K562 (cell line): ENCODE results near the gene SHROOM3. TPM values are rescaled to one million over a fixed set of nuclear protein-coding genes. Genes with fewer than 3 reads are reported as not detected.

ENCODE experiments used
- ATAC-seq: fragments of 200-7000 bp; cut with Tn5 transposase; 3 replicates; pipeline ENCODE4 v1.9.1; 2020; ENCODE audit warnings: moderate library complexity
- BruUV-seq: library from RNA; stranded (reverse); fragments of 400-500 nt; replicated peaks from 2 replicates; lab custom pipeline; 2021; lab: Mats Ljungman, UMichigan
- CTCF ChIA-PET: fragments of 300-600 bp; formaldehyde crosslinking; extraction: SDS; loops from one replicate; lab custom pipeline; 2021; ENCODE audit warnings: low intra/inter-chr PET ratio; lab: Yijun Ruan, JAX
- POLR2A ChIA-PET: fragments of 300-600, 350-650 bp; sonication (Branson Sonifier 250); formaldehyde crosslinking; extraction: SDS; loops from one replicate; lab custom pipeline; 2021; ENCODE audit warnings: antibody characterized with exemption, inconsistent platforms; lab: Yijun Ruan, JAX
- DNase-seq, 4 experiments: peaks; one replicate each; pipeline versions ENCODE4 v3.0.0 to v3.0.0-alpha.2; 2011 to 2018; ENCODE audit warnings: low spot score in 3 of 4, mixed read lengths in 3 of 4; ENCODE audit errors: extremely low read depth in 1 of 4
- FAIRE-seq: peaks from 2 replicates; lab custom pipeline; 2011; peaks lifted over from hg19 to GRCh38; lab: Jason Lieb, UNC
- H2AFZ ChIP-seq: 2 replicates; pipeline ENCODE4 v1.6.0; 2011; ENCODE audit warnings: low read depth, low read length, control low read depth, inconsistent platforms
- H3K27ac ChIP-seq: fragments of 200-600 bp; 3 replicates; pipeline ENCODE4 v1.8.0; 2011; ENCODE audit warnings: low read depth, mild to moderate bottlenecking, control low read depth, inconsistent platforms, low read length, moderate library complexity, mixed read lengths; ENCODE audit errors: extremely low read depth
- H3K27me3 ChIP-seq, 2 experiments: fragments of 300-600 bp in 1 of 2; 2 replicates in 1 of 2; 3 replicates in 1 of 2; pipeline versions ENCODE4 v1.6.0 to v1.8.0; 2011; ENCODE audit warnings: inconsistent platforms in 2 of 2, low read length in 2 of 2, mild to moderate bottlenecking in 1 of 2, mixed read lengths in 1 of 2, moderate library complexity in 1 of 2; ENCODE audit not compliant: control insufficient read depth in 2 of 2, insufficient read depth in 2 of 2
- H3K36me3 ChIP-seq: fragments of 300-600 bp; 3 replicates; pipeline ENCODE4 v1.8.0; 2011; ENCODE audit warnings: mild to moderate bottlenecking, low read length, inconsistent platforms; ENCODE audit not compliant: control insufficient read depth, insufficient read depth
- H3K4me1 ChIP-seq, 2 experiments: fragments of 200-600 bp in 1 of 2; replicated peaks in 1 of 2; 2 replicates in 1 of 2; 3 replicates in 1 of 2; pipeline versions ENCODE4 v1.5.1 to v1.8.0; 2011; ENCODE audit warnings: inconsistent platforms in 2 of 2, low read length in 2 of 2, mild to moderate bottlenecking in 1 of 2, mixed read lengths in 1 of 2, moderate library complexity in 1 of 2; ENCODE audit not compliant: control insufficient read depth in 2 of 2, insufficient read depth in 2 of 2
- H3K4me2 ChIP-seq: 2 replicates; pipeline ENCODE4 v1.6.1; 2011; ENCODE audit warnings: low read length, control low read depth, inconsistent platforms, mixed read lengths; ENCODE audit not compliant: insufficient read depth
- H3K4me3 ChIP-seq: fragments of 200-600 bp; sonication (generic), shearing (Covaris generic); 2 replicates; pipeline ENCODE4 v1.5.1; 2016; ENCODE audit warnings: control low read depth, inconsistent platforms
- H3K79me2 ChIP-seq: fragments of 200-600 bp; 3 replicates; pipeline ENCODE4 v1.8.0; 2011; ENCODE audit warnings: low read length, inconsistent platforms; ENCODE audit not compliant: control insufficient read depth, insufficient read depth
- H3K9ac ChIP-seq, 2 experiments: 2 replicates each; pipeline versions ENCODE4 v1.6.0 to v1.6.1; 2011; ENCODE audit warnings: low read depth in 2 of 2, low read length in 2 of 2, control low read depth in 1 of 2, inconsistent platforms in 1 of 2, mild to moderate bottlenecking in 1 of 2, mixed read lengths in 1 of 2; ENCODE audit not compliant: insufficient read depth in 1 of 2
- H3K9me1 ChIP-seq: one replicate; pipeline ENCODE4 v1.6.0; 2011; ENCODE audit warnings: inconsistent platforms, mild to moderate bottlenecking, low read length, moderate library complexity; ENCODE audit not compliant: control insufficient read depth, insufficient read depth
- H3K9me3 ChIP-seq: replicated peaks from 2 replicates; pipeline ENCODE4 v1.5.1; 2011; ENCODE audit warnings: low read depth, low read length, inconsistent platforms; ENCODE audit not compliant: control insufficient read depth, insufficient read depth
- H4K20me1 ChIP-seq: replicated peaks from 2 replicates; pipeline ENCODE4 v1.6.1; 2011; ENCODE audit warnings: low read length, inconsistent platforms, mixed read lengths; ENCODE audit not compliant: control insufficient read depth, insufficient read depth
- EP300 ChIP-seq: IDR thresholded peaks from 2 replicates; pipeline ENCODE4 v1.6.1; 2012; ENCODE audit warnings: low read length, improper control_type of control experiment
- EP400 ChIP-seq: fragments of 450-650 bp; IDR thresholded peaks from 2 replicates; pipeline ENCODE4 v1.6.1; 2017; ENCODE audit warnings: antibody characterized with exemption, mild to moderate bottlenecking, moderate library complexity
- ESRRB ChIP-seq: fragments of 250-450 bp; sonication (Bioruptor Pico); IDR thresholded peaks from 2 replicates; pipeline ENCODE4 v1.5.0; 2020; ENCODE audit warnings: mild to moderate bottlenecking, moderate library complexity, borderline replicate concordance
- MEIS2 ChIP-seq: fragments of 450-650 bp; IDR thresholded peaks from 2 replicates; pipeline ENCODE4 v1.6.1; 2014; ENCODE audit warnings: mild to moderate bottlenecking; ENCODE audit not compliant: partially characterized antibody
- TAL1 ChIP-seq: fragments of 450-650 bp; IDR thresholded peaks from 2 replicates; pipeline ENCODE4 v1.6.1; 2016; ENCODE audit warnings: mild to moderate bottlenecking
- ZNF134 ChIP-seq: fragments of 250-450 bp; sonication (Bioruptor Pico); conservative IDR thresholded peaks from 2 replicates; pipeline ENCODE4 v1.4.0; 2020
- ZNF165 ChIP-seq: fragments of 250-450 bp; sonication (Bioruptor Pico); IDR thresholded peaks from 2 replicates; pipeline ENCODE4 v1.4.0; 2020; ENCODE audit warnings: borderline replicate concordance
- ZNF282 ChIP-seq: sonication (generic); formaldehyde crosslinking; IDR thresholded peaks from 2 replicates; pipeline ENCODE4 v1.8.1; 2023; ENCODE audit warnings: missing genetic modification reagents
- WGBS: fragments of 100-300 bp; shearing (Covaris generic); methylation state at CpG from one replicate; pipeline ENCODE4 v1.1.6; 2016; ENCODE audit warnings: low coverage, mixed read lengths; ENCODE audit not compliant: insufficient coverage; ENCODE audit errors: missing lambda C conversion rate; 5-methylcytosine and 5-hydroxymethylcytosine counted together
- in situ Hi-C: fragments of 300-500 bp; cut with MboI; formaldehyde crosslinking; loops from 4 replicates; pipeline ENCODE4 v1.15.0; 2018; ENCODE audit warnings: inconsistent platforms, mixed read lengths
- intact Hi-C: fragments of 100-400 bp; cut with micrococcal nuclease; formaldehyde crosslinking; loops from 2 replicates; pipeline ENCODE4 v1.14.2; 2022
- polyA plus RNA-seq, 8 experiments: library from polyadenylated mRNA; depleted of rRNA in 4 of 8; stranded (reverse) in 5 of 8; unstranded in 3 of 8; fragments of >200 nt; fragmentation: Nextera tagmentation in 2 of 8; fragmentation: Illumina TruSeq in 1 of 8; extraction: Ambion mirVana in 2 of 8; extraction: Trizol in 1 of 8; gene quantifications; 2 replicates each; pipeline versions ENCODE4 v1.2.1 to v1.2.3, GENCODE V29; 2011 to 2014; ENCODE audit warnings: inconsistent platforms in 1 of 8, missing spikeins in 1 of 8
- total RNA-seq, 7 experiments: library from RNA; depleted of rRNA in 6 of 7; stranded (reverse); fragments of >200 nt in 6 of 7; fragmentation: Illumina TruSeq in 2 of 7; extraction: Trizol in 2 of 7; gene quantifications; 2 replicates each; pipeline versions ENCODE4 v1.2.1 to v1.2.3, GENCODE V29; 2011 to 2021; ENCODE audit warnings: low replicate concordance in 1 of 7
- TF ChIP-seq, protein P1 (sequence below): fragments of 450-650 bp; IDR thresholded peaks from 2 replicates; pipeline ENCODE4 v1.6.1; 2016; ENCODE audit warnings: borderline replicate concordance

Gene SHROOM3
- total and polyA plus RNA-seq, 9 of the 15 experiments (the other 6 are each of a cell fraction or from before 2014, with no cell fraction given) = 0.01 to 0.07 TPM; not detected in 7

DNA sequence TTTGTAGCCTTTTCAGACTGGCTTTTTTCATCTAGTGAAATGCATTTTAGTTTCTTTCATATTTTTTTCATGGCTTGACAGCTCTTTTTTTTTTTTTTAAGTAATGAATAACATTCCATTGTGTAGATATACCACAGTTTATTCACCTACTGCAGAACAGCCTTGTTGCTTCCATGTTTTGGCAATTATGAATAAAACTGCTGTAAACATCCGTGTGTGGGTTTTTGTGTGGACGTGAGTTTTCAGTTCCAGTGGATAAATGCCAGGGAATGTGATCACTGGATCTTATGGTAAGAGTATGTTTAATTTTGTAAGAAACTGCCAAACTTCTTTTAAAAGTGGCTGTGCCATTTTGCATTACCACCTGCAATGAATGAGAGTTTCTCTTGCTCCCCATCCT, 302.2 kb downstream of the SHROOM3 start (continued):
- no peak for TF ChIP-seq ZNF165 (CRISPR knock-in tag)
- TF ChIP-seq, protein P1, sequence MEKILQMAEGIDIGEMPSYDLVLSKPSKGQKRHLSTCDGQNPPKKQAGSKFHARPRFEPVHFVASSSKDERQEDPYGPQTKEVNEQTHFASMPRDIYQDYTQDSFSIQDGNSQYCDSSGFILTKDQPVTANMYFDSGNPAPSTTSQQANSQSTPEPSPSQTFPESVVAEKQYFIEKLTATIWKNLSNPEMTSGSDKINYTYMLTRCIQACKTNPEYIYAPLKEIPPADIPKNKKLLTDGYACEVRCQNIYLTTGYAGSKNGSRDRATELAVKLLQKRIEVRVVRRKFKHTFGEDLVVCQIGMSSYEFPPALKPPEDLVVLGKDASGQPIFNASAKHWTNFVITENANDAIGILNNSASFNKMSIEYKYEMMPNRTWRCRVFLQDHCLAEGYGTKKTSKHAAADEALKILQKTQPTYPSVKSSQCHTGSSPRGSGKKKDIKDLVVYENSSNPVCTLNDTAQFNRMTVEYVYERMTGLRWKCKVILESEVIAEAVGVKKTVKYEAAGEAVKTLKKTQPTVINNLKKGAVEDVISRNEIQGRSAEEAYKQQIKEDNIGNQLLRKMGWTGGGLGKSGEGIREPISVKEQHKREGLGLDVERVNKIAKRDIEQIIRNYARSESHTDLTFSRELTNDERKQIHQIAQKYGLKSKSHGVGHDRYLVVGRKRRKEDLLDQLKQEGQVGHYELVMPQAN = no peak
- no peak for TF ChIP-seq ESRRB (CRISPR knock-in tag)
- TF ChIP-seq ZNF134 (CRISPR knock-in tag) = no peak

DNA sequence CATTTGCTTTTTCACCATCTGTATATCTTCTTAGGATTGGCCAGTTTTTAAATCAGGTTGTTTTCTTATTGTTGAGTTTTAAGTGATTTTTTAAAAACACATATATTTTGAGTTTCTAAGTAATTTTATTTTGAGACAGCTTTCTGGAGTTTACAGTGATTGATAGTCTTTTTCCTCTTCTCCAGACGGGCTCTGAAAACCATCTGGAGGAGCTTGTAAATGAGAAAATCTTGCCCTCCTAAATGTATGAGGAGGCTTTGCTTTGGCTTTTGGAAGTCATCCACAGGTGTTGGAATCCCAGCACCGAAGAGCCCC, 302.7 kb downstream of the SHROOM3 start:
- WGBS = 0% methylated on average over 2 of the region's 2 CpGs

More for the DNA sequence above, 302.7 kb downstream of the SHROOM3 start:
- no peak for FAIRE-seq
- no peaks in the 10 kb centered on the region for H3K79me2 ChIP-seq
- TF ChIP-seq EP300 (no peak), TAL1 (no peak), EP400 (no peak), MEIS2 (no peak), ZNF282 (CRISPR knock-in tag) (no peak)
- TF ChIP-seq, all 486 proteins: peak for 0
- DNase-seq (no peak), ATAC-seq (no peak)
- Histone ChIP-seq H3K4me3 (no peak overlapping the region), H3K9me1 (peaks cover 2% of the 10 kb centered on the region), H2AFZ (no peak overlapping the region), H3K4me2 (no peak overlapping the region), H3K27ac (no peak overlapping the region), H4K20me1 (no peaks in the 10 kb centered on the region), H3K9me3 (no peaks in the 10 kb centered on the region; the same call in 1 of the 2 replicates), H3K9ac (no peak overlapping the region), H3K4me1 (peaks cover 0 to 14% of the 10 kb centered on the region in 2 experiments; a peak in 1 of 5 replicates), H3K27me3 (peaks cover 33 to 48% of the 10 kb centered on the region in 2 experiments; a peak in 4 of 5 replicates), H3K36me3 (no peaks in the 10 kb centered on the region)
- POLR2A ChIA-PET = interaction anchor here (0.7 to 0.8 kb wide), 2 partner anchors 9 to 255 kb away, joined by 3 read pairs; no protein-coding TSS in a partner anchor
- CTCF ChIA-PET = no interaction called here
- BruUV-seq = no TSS peak
- in situ Hi-C loops = no loop called here
- intact Hi-C loops = no loop called here
